GM08714 (cell line): ENCODE data around the gene DBN1.

Experiments used
- H3K4me3 ChIP-seq: fragments of 200-500 bp; sonication (Bioruptor generic); 2 replicates; pipeline ENCODE4 v1.5.1; 2014; ENCODE audit warnings: mild to moderate bottlenecking, low read length, inconsistent platforms
- ZNF274 ChIP-seq: IDR thresholded peaks from 2 replicates; pipeline ENCODE4 v1.6.1; 2012; ENCODE audit warnings: mild to moderate bottlenecking, low read depth, low read length

The DBN1 gene

DNA sequence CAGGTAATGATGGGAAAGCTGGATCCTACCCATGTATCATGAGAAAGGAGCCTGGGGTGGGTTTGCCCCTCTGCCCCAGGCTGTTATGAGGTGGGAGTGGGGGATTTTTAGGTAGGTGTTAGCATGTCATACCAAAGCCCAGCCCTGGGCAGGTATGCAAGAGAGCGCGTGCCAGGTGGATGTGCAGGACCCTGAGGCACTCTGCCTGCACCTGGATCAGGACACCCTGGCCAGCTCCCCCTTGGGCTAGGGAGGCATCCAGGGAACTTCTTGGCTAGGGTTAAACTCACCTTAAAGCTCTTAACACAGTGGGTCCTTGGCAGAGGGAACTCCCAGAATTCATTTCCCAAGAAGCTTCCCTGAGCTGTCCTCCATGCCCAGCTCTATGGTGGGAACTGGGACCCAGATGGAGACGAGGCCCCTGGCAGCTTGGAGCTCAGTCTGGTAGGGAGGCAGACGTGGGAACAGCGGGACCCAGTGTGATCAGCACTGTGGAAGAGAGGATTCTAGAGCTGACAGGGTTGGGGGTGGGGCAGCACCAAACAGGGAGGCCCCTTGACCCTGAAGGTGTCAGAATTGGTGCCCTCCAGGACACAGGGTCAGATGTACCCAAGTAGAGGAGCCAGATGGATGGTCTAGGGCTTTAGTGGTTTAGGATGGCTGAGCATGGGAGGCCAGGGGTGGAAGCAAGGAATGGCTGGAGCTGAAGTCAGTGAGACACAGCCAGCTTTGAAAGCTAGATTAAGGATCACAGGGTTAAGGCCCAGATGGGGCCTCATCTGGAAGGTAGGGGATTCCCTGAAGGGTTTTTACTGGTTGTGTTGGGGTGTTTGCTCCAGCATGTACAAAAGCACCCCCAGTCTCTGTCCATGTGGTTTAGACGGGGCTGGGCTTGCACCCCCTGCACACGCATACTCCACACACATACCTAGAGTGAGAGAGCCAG, 29.1 kb downstream of the DBN1 start:
- no peak for TF ChIP-seq ZNF274
- no peak overlapping the region for H3K4me3 ChIP-seq

DNA sequence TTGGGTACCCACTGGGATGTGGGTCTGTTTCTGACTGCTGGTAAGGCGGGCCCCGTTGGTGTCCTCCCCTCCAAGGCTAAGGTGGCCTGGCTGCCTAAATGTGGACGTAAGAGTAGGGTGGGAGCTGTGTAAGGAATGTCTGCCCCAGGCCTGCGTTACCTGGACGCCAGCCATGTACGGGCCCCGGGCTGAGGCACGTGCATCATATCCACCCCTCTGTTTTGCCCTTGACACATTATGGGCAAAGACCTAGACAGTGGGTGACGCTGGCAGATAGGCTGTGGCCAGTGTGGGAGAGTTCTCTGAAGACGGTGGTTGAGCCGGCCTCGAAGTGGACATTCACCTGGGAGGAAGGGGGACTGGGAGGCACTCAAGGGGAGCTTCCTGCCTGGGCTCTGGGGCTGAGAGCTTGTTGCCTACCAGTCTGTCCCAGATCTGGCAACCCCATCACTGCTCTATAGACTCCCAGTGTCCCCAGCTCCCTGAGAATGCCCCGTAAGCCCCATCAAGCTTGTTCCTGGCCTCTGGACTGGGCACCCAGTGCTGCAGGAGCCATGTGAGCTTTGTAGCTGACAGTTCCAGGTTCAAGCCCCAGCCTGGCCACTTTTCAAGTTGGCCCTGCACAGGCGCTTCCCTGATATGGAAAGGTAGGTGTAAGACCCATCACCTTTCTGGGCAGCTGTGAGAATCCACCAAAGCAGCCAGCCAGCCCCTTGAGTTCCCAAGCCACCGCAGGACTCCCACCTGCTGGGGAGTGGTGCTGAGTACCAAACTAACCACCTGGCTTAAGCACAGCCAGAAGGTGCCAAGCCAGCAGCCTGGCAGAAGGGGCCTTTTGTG, 30.1 kb downstream of the DBN1 start:
- TF ChIP-seq ZNF274: no peak
- no peak overlapping the region for H3K4me3 ChIP-seq

DNA sequence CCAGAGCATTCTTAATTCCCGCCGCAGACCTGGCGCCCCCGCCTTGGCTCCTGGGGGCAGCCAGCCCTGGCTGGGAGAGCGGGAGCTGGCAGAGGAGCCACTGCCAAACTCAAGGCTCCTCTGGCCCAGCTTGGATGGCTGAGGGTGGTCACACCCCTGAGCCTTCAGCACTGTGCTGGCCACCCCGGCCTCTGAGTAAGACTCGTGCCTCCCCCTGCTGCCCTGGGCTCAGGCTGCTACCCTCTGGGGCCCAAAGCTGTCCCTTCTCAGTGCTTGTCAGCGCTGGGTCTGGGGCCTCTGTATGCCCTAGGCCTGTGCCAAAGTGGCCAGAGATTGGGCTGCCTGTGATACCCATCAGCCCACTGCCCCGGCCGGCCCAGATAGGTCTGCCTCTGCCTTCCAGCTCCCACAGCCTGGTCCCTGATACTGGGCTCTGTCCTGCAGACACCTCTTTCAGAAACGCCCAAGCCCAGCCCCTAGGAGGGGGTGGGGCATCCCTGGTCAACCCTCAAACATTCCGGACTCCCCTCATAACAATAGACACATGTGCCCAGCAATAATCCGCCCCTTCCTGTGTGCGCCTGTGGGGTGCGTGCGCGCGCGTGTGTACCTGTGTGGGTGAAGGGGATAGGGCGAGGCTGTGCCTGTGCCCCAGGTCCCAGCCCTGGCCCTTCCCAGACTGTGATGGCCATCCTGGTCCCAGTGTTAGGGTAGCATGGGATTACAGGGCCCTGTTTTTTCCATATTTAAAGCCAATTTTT, 31.2 kb downstream of the DBN1 start:
- TF ChIP-seq ZNF274: no peak
- H3K4me3 ChIP-seq: no peak overlapping the region

DNA sequence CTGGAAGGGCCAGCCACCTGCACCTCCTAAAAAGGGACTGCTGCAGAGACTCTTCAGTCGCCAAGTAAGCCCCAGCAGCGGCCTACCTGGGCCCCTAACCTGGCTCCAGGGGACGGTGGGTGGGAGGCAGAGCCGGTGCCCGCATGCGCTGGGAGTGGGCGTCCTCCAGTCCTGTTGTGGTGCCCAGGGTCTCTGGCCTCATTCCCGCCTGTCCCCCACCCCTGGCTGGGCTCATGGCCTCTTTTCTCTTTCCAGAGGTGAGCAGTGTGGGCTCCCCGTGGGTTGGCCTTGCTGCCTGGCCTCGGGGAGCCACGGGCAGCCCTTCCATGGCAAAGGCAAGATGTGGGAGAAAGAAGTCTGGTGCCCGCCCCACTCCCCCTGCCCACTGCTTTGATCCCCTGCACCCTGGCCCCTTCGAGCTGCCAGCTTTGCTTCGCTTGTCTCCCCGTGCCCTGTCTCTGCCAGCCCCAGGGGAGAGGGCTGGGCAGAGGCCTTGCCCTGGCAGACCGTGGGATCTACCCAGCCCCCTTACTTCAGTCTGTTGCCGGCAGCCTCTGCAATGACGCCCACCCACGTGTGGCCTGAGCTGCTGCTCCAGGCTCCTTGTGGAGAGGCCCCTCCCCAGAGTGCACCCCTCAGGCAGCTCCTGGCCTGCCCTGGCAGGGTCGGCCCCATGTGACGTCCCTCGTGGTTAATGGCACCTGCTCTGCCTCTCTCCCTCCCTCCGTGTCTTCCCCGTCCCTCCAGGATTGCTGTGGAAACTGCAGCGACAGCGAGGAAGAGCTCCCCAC, 32.2 kb downstream of the DBN1 start:
- no peak overlapping the region for H3K4me3 ChIP-seq
- TF ChIP-seq ZNF274: no peak

DNA sequence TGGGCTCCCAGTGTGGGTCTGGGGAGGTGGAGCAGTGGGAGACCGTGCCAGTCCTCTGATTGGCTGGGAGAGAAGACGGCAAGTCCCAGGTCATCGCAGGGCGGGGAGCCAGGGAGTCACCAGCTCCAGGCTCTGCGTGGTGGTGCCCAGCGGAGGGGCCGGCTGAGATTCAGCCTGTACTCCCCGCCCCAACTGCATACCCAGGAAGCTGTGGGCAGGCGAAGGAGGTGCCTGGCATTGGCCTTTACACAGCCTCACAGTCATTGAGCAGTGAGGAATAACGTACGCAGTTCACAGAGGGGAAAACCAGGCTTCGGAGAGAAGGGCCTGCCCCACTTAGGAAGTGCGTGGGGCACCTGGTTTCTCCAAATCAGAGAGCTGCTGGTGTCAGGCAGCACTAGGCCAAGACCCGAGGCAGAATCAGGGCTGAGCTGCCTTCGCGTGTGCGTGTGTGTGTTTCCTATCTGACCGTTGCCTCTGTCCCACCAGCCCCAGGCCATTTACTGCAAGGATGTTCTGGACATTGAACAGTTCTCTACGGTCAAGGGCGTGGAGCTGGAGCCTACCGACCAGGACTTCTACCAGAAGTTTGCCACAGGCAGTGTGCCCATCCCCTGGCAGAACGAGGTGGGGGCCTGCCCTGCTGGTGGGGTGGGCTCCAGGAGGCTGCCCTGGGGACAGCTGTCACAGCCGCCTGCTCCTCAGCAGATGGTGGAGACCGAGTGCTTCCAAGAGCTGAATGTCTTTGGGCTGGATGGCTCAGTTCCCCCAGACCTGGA, 33.0 kb downstream of the DBN1 start:
- TF ChIP-seq ZNF274: no peak

DNA sequence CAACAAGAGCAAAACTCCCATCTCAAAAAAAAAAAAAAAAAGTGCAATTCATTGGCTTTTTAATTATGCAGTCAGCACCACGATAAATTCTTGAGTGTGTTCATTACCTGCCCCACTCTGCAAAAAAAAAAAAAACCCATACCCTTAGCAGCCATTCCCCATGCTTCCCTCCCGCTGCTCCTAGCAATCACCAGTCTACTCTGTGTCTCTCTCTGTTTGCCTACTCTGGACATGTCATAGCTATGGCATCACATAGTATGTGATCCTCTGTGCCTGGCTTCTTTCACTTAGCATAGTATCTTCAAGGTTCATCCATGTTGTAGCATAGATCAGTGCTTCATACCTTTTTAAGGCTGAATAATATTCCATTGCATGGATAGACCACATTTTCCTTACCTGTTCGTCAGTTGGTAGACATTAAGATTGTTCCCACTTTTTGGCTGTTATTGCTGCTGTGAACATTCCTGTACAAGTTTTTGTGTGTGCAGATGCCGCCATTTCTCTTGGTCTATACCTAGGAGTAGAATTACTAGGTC, 33.8 kb downstream of the DBN1 start:
- no peak for TF ChIP-seq ZNF274
- no peak overlapping the region for H3K4me3 ChIP-seq

More for the DNA sequence above, 33.0 kb downstream of the DBN1 start:
- no peak overlapping the region for H3K4me3 ChIP-seq

DNA sequence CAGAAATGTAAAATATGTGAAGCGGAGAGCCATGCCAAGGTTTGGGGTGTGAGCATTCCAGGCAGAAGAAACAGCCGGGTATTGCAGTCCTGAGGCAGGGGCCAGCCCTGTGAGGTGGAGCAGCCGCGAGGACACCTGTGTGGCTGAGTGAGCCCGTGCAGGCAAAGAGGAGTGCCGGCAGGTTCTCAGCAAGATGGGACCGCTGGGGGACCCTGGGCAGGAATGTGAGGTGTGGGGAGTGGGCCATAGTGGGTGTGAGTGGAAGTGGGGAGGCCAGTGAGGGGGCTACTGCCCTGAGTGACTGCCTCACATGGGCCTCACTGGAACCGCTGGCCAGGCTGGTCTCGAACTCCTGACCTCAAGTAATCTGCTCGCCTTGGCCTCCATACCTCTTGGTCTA, 35.0 kb downstream of the DBN1 start:
- no peak for TF ChIP-seq ZNF274
- H3K4me3 ChIP-seq: no peak overlapping the region

DNA sequence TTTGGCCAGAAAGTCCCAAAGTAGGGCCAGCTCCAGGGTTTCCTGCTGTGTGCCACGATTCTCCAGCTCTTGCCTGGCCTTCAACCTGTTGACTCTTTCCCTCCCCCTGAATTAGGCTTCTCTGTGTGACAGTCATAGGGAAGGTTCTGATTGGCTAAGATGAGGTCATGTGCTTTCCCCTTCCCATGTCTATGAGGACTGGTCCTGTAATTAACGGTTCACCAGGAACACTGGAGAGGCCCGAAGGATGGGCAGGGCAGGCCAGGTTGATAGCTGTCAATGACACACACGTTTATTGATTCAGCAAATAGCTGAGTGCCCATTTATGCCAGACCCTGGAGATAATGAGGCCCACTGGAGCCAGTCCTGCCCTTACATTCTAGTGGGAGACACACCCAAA, 35.8 kb downstream of the DBN1 start:
- H3K4me3 ChIP-seq: no peak overlapping the region
- TF ChIP-seq ZNF274: no peak

DNA sequence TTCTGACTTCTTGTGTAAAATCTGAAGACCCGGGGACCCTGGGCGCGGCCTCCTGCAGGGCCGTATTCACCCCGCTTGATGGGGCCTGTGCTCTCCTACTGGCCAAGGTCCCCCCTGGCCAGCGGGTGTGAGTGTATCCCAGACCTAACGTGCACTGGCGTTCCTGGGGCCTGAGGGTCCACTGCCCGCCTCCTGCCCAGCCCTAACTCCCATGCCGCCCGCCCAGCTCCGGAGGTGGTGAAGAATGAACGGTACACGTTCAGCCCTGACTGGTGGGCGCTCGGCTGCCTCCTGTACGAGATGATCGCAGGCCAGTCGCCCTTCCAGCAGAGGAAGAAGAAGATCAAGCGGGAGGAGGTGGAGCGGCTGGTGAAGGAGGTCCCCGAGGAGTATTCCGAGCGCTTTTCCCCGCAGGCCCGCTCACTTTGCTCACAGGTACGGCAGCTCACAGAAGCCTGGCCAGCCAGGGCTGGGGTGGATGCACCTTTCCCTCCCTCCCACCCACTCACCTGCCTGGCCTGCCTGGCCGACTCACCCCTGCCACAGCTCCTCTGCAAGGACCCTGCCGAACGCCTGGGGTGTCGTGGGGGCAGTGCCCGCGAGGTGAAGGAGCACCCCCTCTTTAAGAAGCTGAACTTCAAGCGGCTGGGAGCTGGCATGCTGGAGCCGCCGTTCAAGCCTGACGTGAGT, 37.4 kb downstream of the DBN1 start:
- TF ChIP-seq ZNF274: no peak

DNA sequence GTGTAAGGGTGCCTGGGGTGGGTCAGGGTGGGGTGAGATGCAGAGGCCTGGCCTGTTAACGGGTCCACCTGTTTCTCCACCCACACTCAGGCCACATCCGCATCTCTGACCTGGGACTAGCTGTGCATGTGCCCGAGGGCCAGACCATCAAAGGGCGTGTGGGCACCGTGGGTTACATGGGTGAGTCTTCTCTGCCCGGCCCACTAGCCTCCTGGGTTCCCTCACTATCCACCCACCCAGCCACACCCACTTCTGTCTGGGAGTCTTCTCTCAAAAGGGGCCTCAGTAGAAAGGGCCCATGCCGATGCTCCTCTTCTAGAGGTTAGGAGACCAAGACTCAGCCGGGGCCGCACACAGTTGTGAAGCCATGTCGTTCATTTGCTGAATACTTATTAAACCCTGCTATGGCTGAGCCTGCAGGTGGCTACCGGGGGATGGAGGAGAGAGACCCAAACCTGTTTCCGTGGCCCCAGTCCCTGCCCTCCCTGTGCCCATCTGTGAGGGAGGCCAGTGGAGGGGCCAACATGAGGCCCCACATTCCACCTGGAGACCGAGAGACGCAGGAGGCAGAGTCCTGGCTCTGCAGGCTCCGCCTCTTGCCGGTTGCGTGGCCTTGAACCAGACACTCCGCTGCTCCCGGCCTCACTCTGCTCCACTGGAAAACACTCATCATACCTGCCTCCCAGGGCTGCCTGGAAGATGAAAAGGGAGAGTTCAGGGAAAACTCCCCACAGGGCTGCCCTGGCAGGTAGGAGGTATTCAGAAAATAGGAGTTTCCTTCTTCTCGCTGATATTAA, 38.3 kb downstream of the DBN1 start:
- no peak for TF ChIP-seq ZNF274
- H3K4me3 ChIP-seq: no peak overlapping the region

More for the DNA sequence above, 37.4 kb downstream of the DBN1 start:
- no peak overlapping the region for H3K4me3 ChIP-seq

DNA sequence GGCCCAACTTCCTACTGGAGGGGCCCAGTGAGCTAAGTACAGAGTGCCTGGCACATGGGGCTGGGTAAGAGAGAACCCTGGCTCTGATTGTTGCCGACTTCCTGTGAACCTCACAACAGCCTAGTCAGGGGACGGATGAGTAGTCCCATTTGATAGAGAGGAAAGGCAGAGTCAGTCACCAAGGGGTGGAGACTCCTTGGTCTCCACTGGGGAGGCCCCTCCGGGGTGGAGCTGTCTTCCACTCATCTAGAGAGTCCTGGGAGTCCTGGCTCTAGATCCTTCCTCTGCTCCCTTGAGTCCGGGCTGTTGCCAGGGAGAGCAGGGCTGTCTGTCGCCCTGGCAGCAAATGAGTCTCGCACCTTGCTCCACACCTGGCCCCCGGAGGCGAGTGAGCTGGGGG, 39.0 kb downstream of the DBN1 start:
- H3K4me3 ChIP-seq: no peak overlapping the region
- no peak for TF ChIP-seq ZNF274
